Neutrophil (primary cell): ENCODE results near the gene PPP3CA.

Experiments
- H3K27ac ChIP-seq: fragments of 200-600 bp; sonication (generic); 2 replicates; pipeline ENCODE4 v1.5.1; 2016; ENCODE audit warnings: mild to moderate bottlenecking, moderate library complexity
- H3K27me3 ChIP-seq: fragments of 200-600 bp; sonication (generic); 2 replicates; pipeline ENCODE4 v1.6.0; 2016; ENCODE audit warnings: mild to moderate bottlenecking
- H3K36me3 ChIP-seq: fragments of 200-600 bp; sonication (generic); 2 replicates; pipeline ENCODE4 v1.5.1; 2017
- H3K4me1 ChIP-seq, 2 experiments: fragments of 200-600 bp in 1 of 2; sonication (generic) in 1 of 2; 1 replicate in 1 of 2; 2 replicates in 1 of 2; pipeline versions ENCODE4 v1.5.1 to v1.6.1; 2013 to 2016; ENCODE audit warnings: low read depth in 1 of 2, low read length in 1 of 2, mild to moderate bottlenecking in 1 of 2, moderate library complexity in 1 of 2; ENCODE audit not compliant: control insufficient read depth in 1 of 2, insufficient read depth in 1 of 2
- H3K4me3 ChIP-seq, 2 experiments: fragments of 200-600 bp in 1 of 2; sonication (generic) in 1 of 2; 1 replicate in 1 of 2; 2 replicates in 1 of 2; pipeline ENCODE4 v1.5.1; 2013 to 2016; ENCODE audit warnings: low read depth in 1 of 2, low read length in 1 of 2, mild to moderate bottlenecking in 1 of 2, moderate library complexity in 1 of 2
- H3K9me3 ChIP-seq: fragments of 200-600 bp; sonication (generic); 2 replicates; pipeline ENCODE4 v1.5.1; 2016
- TF ChIP-seq, protein P1 (sequence below): fragments of 200-600 bp; sonication (generic); IDR thresholded peaks from 2 replicates; pipeline ENCODE4 v1.5.1; 2016; ENCODE audit warnings: antibody characterized with exemption

PPP3CA gene

GRCh38 chr4:100985576-100985975 lies 361.8 kb downstream of the PPP3CA start:
- Histone ChIP-seq H3K27me3 (no peaks in the 10 kb centered on the region), H3K36me3 (no peaks in the 10 kb centered on the region), H3K27ac (no peak overlapping the region), H3K4me1 (peaks cover 23 to 25% of the 10 kb centered on the region in 2 experiments), H3K9me3 (no peaks in the 10 kb centered on the region), H3K4me3 (no peak overlapping the region)
- TF ChIP-seq, protein P1, sequence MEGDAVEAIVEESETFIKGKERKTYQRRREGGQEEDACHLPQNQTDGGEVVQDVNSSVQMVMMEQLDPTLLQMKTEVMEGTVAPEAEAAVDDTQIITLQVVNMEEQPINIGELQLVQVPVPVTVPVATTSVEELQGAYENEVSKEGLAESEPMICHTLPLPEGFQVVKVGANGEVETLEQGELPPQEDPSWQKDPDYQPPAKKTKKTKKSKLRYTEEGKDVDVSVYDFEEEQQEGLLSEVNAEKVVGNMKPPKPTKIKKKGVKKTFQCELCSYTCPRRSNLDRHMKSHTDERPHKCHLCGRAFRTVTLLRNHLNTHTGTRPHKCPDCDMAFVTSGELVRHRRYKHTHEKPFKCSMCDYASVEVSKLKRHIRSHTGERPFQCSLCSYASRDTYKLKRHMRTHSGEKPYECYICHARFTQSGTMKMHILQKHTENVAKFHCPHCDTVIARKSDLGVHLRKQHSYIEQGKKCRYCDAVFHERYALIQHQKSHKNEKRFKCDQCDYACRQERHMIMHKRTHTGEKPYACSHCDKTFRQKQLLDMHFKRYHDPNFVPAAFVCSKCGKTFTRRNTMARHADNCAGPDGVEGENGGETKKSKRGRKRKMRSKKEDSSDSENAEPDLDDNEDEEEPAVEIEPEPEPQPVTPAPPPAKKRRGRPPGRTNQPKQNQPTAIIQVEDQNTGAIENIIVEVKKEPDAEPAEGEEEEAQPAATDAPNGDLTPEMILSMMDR, result no peak

DNA sequence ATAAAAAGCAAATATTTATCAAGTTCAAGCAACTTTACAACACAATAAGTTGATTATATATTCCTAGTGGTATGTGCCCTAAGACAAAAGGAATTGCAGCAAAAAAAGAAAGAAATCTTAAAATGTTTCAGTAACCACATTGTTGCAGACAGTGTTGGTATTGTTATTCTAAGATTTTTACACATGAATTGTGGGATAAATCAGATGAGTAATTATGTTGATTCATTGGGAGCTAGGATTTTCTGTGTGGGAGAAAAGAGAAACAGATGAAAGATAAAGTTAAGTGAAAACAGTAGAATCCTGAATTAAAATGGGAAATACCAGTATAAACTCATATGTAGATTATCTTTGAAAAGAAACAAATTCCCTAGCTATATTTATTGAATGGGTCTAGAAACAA lies 362.4 kb downstream of the PPP3CA start:
- H3K4me1 ChIP-seq, result peaks cover 23 to 25% of the 10 kb centered on the region in 2 experiments
- H3K4me3 ChIP-seq, result no peak overlapping the region
- H3K27ac ChIP-seq, result no peak overlapping the region
- no peaks in the 10 kb centered on the region for H3K9me3 ChIP-seq
- TF ChIP-seq, protein P1, result no peak
- no peaks in the 10 kb centered on the region for H3K36me3 ChIP-seq
- no peaks in the 10 kb centered on the region for H3K27me3 ChIP-seq

- H3K4me1 ChIP-seq, result peaks cover 23 to 25% of the 10 kb centered on the region in 2 experiments
- no peak overlapping the region for H3K4me3 ChIP-seq
Observed at GRCh38 chr4:100983426-100983825, 363.9 kb downstream of the PPP3CA start.

GRCh38 chr4:100982345-100982744 lies 365.0 kb downstream of the PPP3CA start:
- TF ChIP-seq, protein P1, result no peak
- Histone ChIP-seq H3K4me1 (peaks cover 23 to 25% of the 10 kb centered on the region in 2 experiments), H3K27ac (peak overlapping the region; percentile 84), H3K27me3 (no peaks in the 10 kb centered on the region), H3K9me3 (no peaks in the 10 kb centered on the region), H3K4me3 (peak overlapping the region in 1 of 2 experiments; percentile 26), H3K36me3 (no peaks in the 10 kb centered on the region)

More at GRCh38 chr4:100983426-100983825, 363.9 kb downstream of the PPP3CA start:
- Histone ChIP-seq H3K36me3 (no peaks in the 10 kb centered on the region), H3K27me3 (no peaks in the 10 kb centered on the region), H3K9me3 (no peaks in the 10 kb centered on the region), H3K27ac (no peak overlapping the region)
- TF ChIP-seq, protein P1, result no peak

DNA sequence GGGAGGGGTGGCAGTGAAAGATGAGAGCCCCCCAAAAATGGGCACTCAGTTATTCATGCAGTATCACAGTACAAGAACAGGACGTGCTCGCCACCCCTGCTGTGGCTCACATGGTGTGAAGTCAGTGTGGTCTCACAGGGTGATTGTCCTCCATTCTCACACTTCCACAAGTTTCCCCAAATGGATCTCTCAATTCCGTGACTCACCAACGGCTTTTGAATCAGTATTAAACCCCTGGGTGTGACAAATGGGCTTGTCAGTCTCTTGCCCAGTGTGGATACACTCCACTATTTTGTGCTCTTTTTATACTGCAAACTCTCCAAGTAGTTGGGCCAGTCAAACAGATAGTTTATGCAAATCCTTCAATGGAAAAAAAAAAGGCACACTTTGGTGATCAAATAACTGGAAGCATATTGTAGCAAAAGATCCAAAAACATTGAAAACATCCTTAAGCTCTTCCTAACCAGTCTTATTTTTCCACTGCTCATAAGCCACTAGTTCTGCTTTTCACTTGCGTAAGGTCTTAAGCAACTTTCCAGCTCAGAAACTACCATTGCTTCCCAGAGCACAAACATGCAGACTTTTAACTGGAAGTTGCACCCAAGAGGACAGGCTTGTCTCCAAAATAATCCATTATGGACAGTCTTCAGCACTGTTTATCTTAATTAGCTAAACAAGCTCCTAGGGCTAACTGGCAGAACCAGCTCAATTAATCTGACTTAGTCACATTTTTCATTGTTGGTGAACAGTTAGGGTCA lies 365.7 kb downstream of the PPP3CA start:
- TF ChIP-seq, protein P1, result no peak

More for the DNA sequence above, 365.7 kb downstream of the PPP3CA start:
- Histone ChIP-seq H3K9me3 (no peaks in the 10 kb centered on the region), H3K36me3 (no peaks in the 10 kb centered on the region), H3K4me1 (peaks cover 23 to 25% of the 10 kb centered on the region in 2 experiments), H3K27me3 (no peaks in the 10 kb centered on the region), H3K4me3 (peak overlapping the region; percentile 4 to 26), H3K27ac (peak overlapping the region; percentile 84)
